ENCODE results near the gene PALLD.

PALLD gene

DNA sequence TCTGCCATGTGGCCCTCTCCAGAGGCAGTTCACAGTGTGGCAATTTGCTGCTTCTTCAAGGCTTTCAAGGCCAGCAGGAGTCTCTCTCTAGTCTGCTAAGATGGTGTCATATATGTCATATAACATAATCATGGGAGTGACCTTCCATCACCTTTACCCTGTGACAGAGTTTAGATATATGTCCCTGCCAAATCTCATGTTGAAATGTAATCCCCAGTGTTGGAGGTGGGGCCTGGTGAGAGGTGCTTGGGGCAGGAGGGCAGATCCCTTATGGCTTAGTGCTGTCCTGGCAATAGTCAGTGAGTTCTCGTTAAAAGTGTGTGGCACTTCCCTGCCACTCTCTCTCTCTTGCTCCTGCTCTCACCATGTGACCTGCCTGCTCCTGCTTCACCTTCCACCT, 252.0 kb downstream of the PALLD start:
- Histone ChIP-seq H3K4me3 (ENCODE audit: low read length in 2 of 2) (no peak overlapping the region), H3K4ac (ENCODE audit: low read length) (no peak overlapping the region), H3K36me3 (replicated peaks in 1 of 2; ENCODE audit: control insufficient read depth in 2 of 2, insufficient read depth in 2 of 2, low read length in 2 of 2) (no peaks in the 10 kb centered on the region), H2BK5ac (ENCODE audit: low read length) (no peak overlapping the region), H3K4me2 (ENCODE audit: insufficient read depth, low read length, poor library complexity, severe bottlenecking) (no peak overlapping the region), H2AFZ (ENCODE audit: low read length) (no peak overlapping the region), H3K14ac (ENCODE audit: low read length) (no peak overlapping the region), H3K79me1 (ENCODE audit: low read depth, low read length) (no peaks in the 10 kb centered on the region), H3K27me3 (ENCODE audit: control insufficient read depth in 3 of 3, insufficient read depth in 3 of 3, low read depth in 1 of 3, low read length in 3 of 3) (no peaks in the 10 kb centered on the region), H2BK15ac (ENCODE audit: low read length) (no peak overlapping the region), H2BK120ac (ENCODE audit: low read depth, low read length) (no peak overlapping the region), H2AK5ac (ENCODE audit: low read depth, low read length) (no peak overlapping the region), H3K4me1 (ENCODE audit: control insufficient read depth in 2 of 2, insufficient read depth in 1 of 2, low read depth in 1 of 2, low read length in 2 of 2) (peaks cover 5 to 7% of the 10 kb centered on the region in 2 donors), H4K8ac (ENCODE audit: low read depth, low read length) (no peak overlapping the region), H2BK12ac (ENCODE audit: low read length) (no peak overlapping the region), H3K9ac (ENCODE audit: low read depth, low read length, poor library complexity) (no peak overlapping the region), H4K91ac (ENCODE audit: low read depth, low read length, poor library complexity) (no peak overlapping the region), H3K18ac (ENCODE audit: low read length) (no peak overlapping the region), H3K9me3 (replicated peaks in 1 of 2; ENCODE audit: control insufficient read depth in 2 of 2, insufficient read depth in 1 of 2, low read depth in 1 of 2, low read length in 2 of 2) (peaks cover 0 to 4% of the 10 kb centered on the region in 2 donors), H3K27ac (replicated peaks; ENCODE audit: low read length) (no peak overlapping the region), H3K23ac (ENCODE audit: low read depth, low read length, poor library complexity) (no peak overlapping the region)
- DNase-seq (ENCODE audit: low spot score) = no peak
- WGBS, 2 donors (ENCODE audit: extremely low coverage in 2 of 2, insufficient read length in 2 of 2, insufficient replicate concordance in 1 of 2) = no CpG with 5 or more reads among the region's 1 CpG

DNA sequence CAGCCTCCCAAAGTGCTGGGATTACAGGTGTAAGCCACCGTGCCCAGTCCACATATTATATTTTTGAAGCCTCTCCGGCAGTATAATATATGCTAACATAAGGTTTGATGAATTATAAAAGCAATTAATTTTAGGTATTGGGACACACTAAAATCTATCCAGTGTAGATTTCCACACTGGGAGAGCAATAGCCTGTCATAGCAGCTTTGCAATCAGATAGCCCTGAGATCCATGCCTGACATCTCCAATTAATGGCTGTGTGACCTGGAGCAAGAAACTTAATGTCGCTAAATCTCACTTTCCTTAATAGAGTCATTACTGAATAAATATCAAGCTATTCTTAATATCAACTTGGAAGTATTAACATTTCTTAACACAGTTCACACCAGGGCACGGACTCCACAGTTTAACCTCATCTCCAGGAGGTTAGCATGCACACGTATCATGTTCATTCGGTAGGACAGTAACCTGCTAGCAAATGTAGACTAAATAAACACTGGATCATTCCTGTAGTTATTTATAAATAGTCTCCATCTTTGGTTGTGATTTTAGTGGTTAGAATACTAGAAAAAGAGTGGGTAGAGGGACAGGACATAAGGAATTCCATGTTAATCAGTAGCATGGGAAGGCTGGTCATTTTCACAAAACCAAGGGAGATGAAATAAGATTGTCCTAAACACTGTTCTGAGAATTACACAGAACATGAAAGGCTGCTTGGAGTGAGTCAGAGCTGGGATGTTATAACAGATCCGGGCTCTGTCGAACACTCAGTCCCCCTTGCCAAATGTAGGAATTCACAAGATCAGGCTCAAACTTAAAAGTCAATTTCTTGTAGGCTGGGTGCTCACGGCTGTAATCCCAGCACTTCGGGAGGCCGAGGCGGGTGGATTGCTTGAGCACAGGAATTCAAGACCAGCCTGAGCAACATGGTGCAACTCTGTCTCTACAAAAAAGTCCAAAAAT, 254.7 kb downstream of the PALLD start:
- no peak overlapping the region for H3K4ac ChIP-seq (ENCODE audit: low read length)
- H2AK5ac ChIP-seq (ENCODE audit: low read depth, low read length) = no peak overlapping the region
- no peak overlapping the region for H3K4me2 ChIP-seq (ENCODE audit: insufficient read depth, low read length, poor library complexity, severe bottlenecking)
- no peak overlapping the region for H2BK120ac ChIP-seq (ENCODE audit: low read depth, low read length)
- H3K4me3 ChIP-seq (ENCODE audit: low read length in 2 of 2) = no peak overlapping the region
- H4K8ac ChIP-seq (ENCODE audit: low read depth, low read length) = no peak overlapping the region
- no peak for DNase-seq (ENCODE audit: low spot score)
- no peak overlapping the region for H3K14ac ChIP-seq (ENCODE audit: low read length)
- H3K27me3 ChIP-seq (ENCODE audit: control insufficient read depth in 3 of 3, insufficient read depth in 3 of 3, low read depth in 1 of 3, low read length in 3 of 3) = no peaks in the 10 kb centered on the region
- H3K27ac ChIP-seq (replicated peaks; ENCODE audit: low read length) = no peak overlapping the region
- peaks cover 0 to 4% of the 10 kb centered on the region in 2 donors for H3K9me3 ChIP-seq (replicated peaks in 1 of 2; ENCODE audit: control insufficient read depth in 2 of 2, insufficient read depth in 1 of 2, low read depth in 1 of 2, low read length in 2 of 2)
- no peak overlapping the region for H2AFZ ChIP-seq (ENCODE audit: low read length)
- no peaks in the 10 kb centered on the region for H3K36me3 ChIP-seq (replicated peaks in 1 of 2; ENCODE audit: control insufficient read depth in 2 of 2, insufficient read depth in 2 of 2, low read length in 2 of 2)
- H2BK5ac ChIP-seq (ENCODE audit: low read length) = no peak overlapping the region
- H2BK12ac ChIP-seq (ENCODE audit: low read length) = no peak overlapping the region
- H3K18ac ChIP-seq (ENCODE audit: low read length) = no peak overlapping the region
- H3K9ac ChIP-seq (ENCODE audit: low read depth, low read length, poor library complexity) = no peak overlapping the region
- H2BK15ac ChIP-seq (ENCODE audit: low read length) = no peak overlapping the region
- no peak overlapping the region for H4K91ac ChIP-seq (ENCODE audit: low read depth, low read length, poor library complexity)
- H3K79me1 ChIP-seq (ENCODE audit: low read depth, low read length) = no peaks in the 10 kb centered on the region
- WGBS, 2 donors (ENCODE audit: extremely low coverage in 2 of 2, insufficient read length in 2 of 2, insufficient replicate concordance in 1 of 2) = no CpG with 5 or more reads among the region's 12 CpGs
- no peaks in the 10 kb centered on the region for H3K4me1 ChIP-seq (ENCODE audit: control insufficient read depth in 2 of 2, insufficient read depth in 1 of 2, low read depth in 1 of 2, low read length in 2 of 2)
- H3K23ac ChIP-seq (ENCODE audit: low read depth, low read length, poor library complexity) = no peak overlapping the region

DNA sequence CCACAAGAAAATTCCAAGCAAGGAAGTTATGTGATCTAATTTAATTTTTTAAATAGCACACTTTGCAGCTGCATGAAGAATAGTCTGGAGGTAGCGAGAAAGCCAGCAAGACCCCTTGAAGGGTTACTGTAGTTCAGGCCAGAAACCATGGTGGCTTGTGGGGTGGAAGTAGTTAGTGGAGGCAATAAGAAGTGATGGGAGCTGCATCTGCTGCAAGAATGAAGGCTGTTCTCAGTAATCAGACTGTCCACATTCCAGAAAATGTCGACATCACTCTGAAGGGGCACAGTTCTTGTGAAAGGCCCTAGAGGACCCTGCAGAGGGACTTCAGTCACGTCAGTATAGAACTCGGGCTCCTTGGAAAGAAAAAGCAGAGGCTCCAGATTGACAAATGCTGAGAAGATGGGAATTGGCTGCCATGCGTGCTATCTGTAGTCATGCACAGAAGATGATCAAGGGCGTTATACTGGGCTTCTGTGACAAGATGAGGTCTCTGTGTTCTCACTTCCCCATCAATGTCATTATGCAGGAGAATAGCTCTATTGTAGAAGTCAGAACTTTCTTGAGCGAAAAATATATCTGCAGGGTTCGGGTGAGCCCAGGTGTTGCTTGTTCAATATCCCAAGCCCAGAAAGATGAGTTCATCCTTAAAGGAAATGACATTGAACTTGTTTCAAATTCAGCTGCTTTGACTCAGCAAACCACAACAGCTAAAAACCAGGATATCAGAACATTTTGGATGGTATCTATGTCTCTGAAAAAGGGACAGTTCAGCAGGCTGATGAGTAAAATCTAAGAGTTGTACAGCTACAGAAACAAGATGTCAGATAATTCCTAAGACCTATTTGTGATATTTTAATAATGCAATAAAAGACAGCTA, 259.0 kb downstream of the PALLD start:
- Histone ChIP-seq H3K4me2 (ENCODE audit: insufficient read depth, low read length, poor library complexity, severe bottlenecking) (no peak overlapping the region), H3K4me1 (ENCODE audit: control insufficient read depth in 2 of 2, insufficient read depth in 1 of 2, low read depth in 1 of 2, low read length in 2 of 2) (no peaks in the 10 kb centered on the region), H3K23ac (ENCODE audit: low read depth, low read length, poor library complexity) (no peak overlapping the region), H3K4ac (ENCODE audit: low read length) (no peak overlapping the region), H3K27me3 (ENCODE audit: control insufficient read depth in 3 of 3, insufficient read depth in 3 of 3, low read depth in 1 of 3, low read length in 3 of 3) (no peaks in the 10 kb centered on the region), H2BK5ac (ENCODE audit: low read length) (no peak overlapping the region), H4K8ac (ENCODE audit: low read depth, low read length) (no peak overlapping the region), H2BK120ac (ENCODE audit: low read depth, low read length) (no peak overlapping the region), H3K9me3 (replicated peaks in 1 of 2; ENCODE audit: control insufficient read depth in 2 of 2, insufficient read depth in 1 of 2, low read depth in 1 of 2, low read length in 2 of 2) (no peaks in the 10 kb centered on the region), H3K27ac (replicated peaks; ENCODE audit: low read length) (no peak overlapping the region), H3K79me1 (ENCODE audit: low read depth, low read length) (no peaks in the 10 kb centered on the region), H3K4me3 (ENCODE audit: low read length in 2 of 2) (no peak overlapping the region), H2BK12ac (ENCODE audit: low read length) (no peak overlapping the region), H3K9ac (ENCODE audit: low read depth, low read length, poor library complexity) (no peak overlapping the region), H4K91ac (ENCODE audit: low read depth, low read length, poor library complexity) (no peak overlapping the region), H2AFZ (ENCODE audit: low read length) (no peak overlapping the region), H3K36me3 (replicated peaks in 1 of 2; ENCODE audit: control insufficient read depth in 2 of 2, insufficient read depth in 2 of 2, low read length in 2 of 2) (no peaks in the 10 kb centered on the region), H3K18ac (ENCODE audit: low read length) (no peak overlapping the region), H2BK15ac (ENCODE audit: low read length) (no peak overlapping the region), H3K14ac (ENCODE audit: low read length) (no peak overlapping the region), H2AK5ac (ENCODE audit: low read depth, low read length) (no peak overlapping the region)
- no peak for DNase-seq (ENCODE audit: low spot score)
- WGBS, 2 donors (ENCODE audit: extremely low coverage in 2 of 2, insufficient read length in 2 of 2, insufficient replicate concordance in 1 of 2) = no CpG with 5 or more reads among the region's 8 CpGs

DNA sequence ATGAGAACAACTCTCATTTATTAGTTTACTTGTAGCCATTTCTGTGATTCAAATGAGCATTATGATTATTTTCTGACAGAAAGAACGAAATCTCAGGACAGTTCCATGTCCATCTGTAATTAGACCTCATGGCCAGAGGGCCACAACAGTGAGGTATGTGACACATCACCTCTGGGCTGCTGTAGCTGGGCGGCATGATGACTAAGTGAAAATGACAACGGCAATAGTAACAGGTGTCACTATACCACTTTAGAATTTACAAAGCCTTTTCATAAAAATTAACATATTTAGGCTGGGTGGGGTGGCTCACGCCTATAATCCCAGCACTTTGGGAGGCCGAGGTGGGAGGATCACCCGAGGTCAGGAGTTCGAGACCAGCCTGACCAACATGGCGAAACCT, 260.6 kb downstream of the PALLD start:
- Histone ChIP-seq H3K9ac (ENCODE audit: low read depth, low read length, poor library complexity) (no peak overlapping the region), H3K4me1 (ENCODE audit: control insufficient read depth in 2 of 2, insufficient read depth in 1 of 2, low read depth in 1 of 2, low read length in 2 of 2) (no peaks in the 10 kb centered on the region), H3K18ac (ENCODE audit: low read length) (no peak overlapping the region), H2BK5ac (ENCODE audit: low read length) (no peak overlapping the region), H3K27me3 (ENCODE audit: control insufficient read depth in 3 of 3, insufficient read depth in 3 of 3, low read depth in 1 of 3, low read length in 3 of 3) (no peaks in the 10 kb centered on the region), H3K23ac (ENCODE audit: low read depth, low read length, poor library complexity) (no peak overlapping the region), H3K4ac (ENCODE audit: low read length) (no peak overlapping the region), H2BK15ac (ENCODE audit: low read length) (no peak overlapping the region), H3K4me2 (ENCODE audit: insufficient read depth, low read length, poor library complexity, severe bottlenecking) (no peak overlapping the region), H4K91ac (ENCODE audit: low read depth, low read length, poor library complexity) (no peak overlapping the region), H2BK120ac (ENCODE audit: low read depth, low read length) (no peak overlapping the region), H3K79me1 (ENCODE audit: low read depth, low read length) (no peaks in the 10 kb centered on the region), H3K14ac (ENCODE audit: low read length) (no peak overlapping the region), H2AFZ (ENCODE audit: low read length) (no peak overlapping the region), H3K4me3 (ENCODE audit: low read length in 2 of 2) (no peak overlapping the region), H3K27ac (replicated peaks; ENCODE audit: low read length) (no peak overlapping the region), H3K36me3 (replicated peaks in 1 of 2; ENCODE audit: control insufficient read depth in 2 of 2, insufficient read depth in 2 of 2, low read length in 2 of 2) (no peaks in the 10 kb centered on the region), H3K9me3 (replicated peaks in 1 of 2; ENCODE audit: control insufficient read depth in 2 of 2, insufficient read depth in 1 of 2, low read depth in 1 of 2, low read length in 2 of 2) (no peaks in the 10 kb centered on the region), H2BK12ac (ENCODE audit: low read length) (no peak overlapping the region), H2AK5ac (ENCODE audit: low read depth, low read length) (no peak overlapping the region), H4K8ac (ENCODE audit: low read depth, low read length) (no peak overlapping the region)
- no CpG with 5 or more reads among the region's 8 CpGs for WGBS, 2 donors (ENCODE audit: extremely low coverage in 2 of 2, insufficient read length in 2 of 2, insufficient replicate concordance in 1 of 2)
- no peak for DNase-seq (ENCODE audit: low spot score)

Data from neuronal stem cell (in vitro differentiated cells).